Measurements from ENCODE around the gene SUGCT.

Gene SUGCT

DNA sequence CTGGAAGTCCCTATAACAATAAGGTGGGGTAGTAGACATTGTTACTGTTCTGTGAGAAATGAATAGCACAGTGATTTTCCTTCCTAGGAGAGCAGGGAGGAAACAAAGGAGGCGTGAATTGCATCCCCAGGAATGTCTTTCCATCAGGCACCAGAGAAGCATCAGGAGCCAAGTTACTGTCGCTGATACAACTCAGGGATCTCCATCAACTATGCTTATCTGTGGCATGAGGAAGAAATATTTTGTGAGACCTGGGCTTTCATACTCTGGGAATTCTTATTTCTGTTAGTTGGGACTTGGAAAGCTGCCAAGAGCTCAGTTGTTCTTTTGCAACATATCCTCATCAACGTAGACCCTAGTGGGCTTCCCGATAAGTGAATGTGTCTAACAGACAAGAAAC lies 622.3 kb downstream of the SUGCT start:
- DNase-seq (ENCODE audit: low read depth), result no peak
- TF ChIP-seq, protein P1, sequence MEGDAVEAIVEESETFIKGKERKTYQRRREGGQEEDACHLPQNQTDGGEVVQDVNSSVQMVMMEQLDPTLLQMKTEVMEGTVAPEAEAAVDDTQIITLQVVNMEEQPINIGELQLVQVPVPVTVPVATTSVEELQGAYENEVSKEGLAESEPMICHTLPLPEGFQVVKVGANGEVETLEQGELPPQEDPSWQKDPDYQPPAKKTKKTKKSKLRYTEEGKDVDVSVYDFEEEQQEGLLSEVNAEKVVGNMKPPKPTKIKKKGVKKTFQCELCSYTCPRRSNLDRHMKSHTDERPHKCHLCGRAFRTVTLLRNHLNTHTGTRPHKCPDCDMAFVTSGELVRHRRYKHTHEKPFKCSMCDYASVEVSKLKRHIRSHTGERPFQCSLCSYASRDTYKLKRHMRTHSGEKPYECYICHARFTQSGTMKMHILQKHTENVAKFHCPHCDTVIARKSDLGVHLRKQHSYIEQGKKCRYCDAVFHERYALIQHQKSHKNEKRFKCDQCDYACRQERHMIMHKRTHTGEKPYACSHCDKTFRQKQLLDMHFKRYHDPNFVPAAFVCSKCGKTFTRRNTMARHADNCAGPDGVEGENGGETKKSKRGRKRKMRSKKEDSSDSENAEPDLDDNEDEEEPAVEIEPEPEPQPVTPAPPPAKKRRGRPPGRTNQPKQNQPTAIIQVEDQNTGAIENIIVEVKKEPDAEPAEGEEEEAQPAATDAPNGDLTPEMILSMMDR (conservative IDR thresholded peaks at IDR 0.05; ENCODE audit: low read depth, low read length), result no peak
- no peak overlapping the region for H3K4me3 ChIP-seq (ENCODE audit: low read depth, low read length)

DNA sequence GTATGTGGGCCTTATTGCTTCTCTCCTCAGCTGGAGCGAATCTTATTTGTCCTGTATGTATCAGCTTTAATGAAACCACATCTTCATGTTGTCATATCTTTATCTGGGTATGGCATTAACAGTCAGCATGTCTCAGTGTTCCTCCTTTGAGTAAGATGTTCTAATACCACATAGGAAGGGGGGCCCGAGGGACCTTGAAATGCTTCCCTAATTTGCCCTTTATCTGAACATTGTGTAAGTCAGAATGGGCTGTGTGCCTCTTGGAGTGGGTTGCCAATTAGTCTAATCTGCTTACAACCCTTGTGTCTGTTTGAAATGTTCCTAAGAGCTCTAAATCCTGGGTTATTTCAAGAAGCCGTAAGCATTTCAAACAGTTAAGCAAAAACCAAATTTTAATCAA lies 623.8 kb downstream of the SUGCT start:
- no peak overlapping the region for H3K4me3 ChIP-seq (ENCODE audit: low read depth, low read length)
- no peak for DNase-seq (ENCODE audit: low read depth)
- TF ChIP-seq, protein P1 (conservative IDR thresholded peaks at IDR 0.05; ENCODE audit: low read depth, low read length), result no peak

DNA sequence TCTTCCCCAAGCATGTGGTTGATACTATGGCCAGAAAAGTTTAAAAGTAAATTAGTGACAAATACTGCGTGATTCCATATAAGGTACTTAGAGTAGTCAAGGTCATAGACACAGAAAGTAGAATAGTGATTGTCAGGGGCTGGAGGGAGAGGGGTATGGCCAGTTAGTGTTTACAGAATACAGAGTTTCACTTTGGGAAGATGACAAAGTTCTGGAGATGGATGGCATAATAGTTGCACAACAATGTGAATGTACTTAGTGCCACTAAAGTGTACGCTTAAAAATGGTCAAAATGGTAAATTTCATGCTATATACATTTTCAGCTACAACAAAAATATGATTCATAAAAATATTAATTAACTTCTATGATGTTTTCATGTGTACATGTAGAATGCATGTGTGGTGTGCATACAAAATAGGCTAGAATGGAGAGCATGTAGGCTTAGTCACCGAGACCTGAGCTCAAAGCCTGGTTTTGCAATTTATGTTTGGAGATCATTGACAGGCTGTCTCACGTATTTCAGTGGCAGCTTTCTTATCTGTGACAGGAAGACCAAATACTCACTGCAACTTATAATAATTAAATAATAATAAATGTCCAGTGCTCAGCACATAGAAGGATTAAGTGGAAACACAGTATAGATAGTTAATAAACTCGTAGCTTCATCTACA lies 625.6 kb downstream of the SUGCT start:
- H3K4me3 ChIP-seq (ENCODE audit: low read depth, low read length), result no peak overlapping the region
- TF ChIP-seq, protein P1 (conservative IDR thresholded peaks at IDR 0.05; ENCODE audit: low read depth, low read length), result no peak
- no peak for DNase-seq (ENCODE audit: low read depth)

DNA sequence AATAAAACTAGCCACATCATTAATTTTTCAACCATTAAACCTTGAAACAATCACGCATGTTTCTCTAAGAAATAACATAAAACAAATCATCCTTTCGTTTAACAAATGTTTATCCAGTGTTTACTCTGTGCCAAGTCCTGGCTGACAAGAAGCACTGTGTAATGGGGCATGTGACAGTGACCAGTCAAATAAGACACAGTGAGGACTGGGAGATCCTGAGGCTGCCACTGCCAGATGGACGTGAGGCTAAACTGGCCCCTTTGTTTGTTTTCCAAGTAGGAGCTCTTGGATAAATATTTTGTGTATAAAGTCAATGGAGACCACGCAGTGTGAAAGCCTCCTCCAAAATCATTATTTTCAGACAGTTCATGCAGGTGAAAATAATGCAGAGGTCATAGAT lies 626.2 kb downstream of the SUGCT start:
- DNase-seq (ENCODE audit: low read depth), result no peak
- H3K4me3 ChIP-seq (ENCODE audit: low read depth, low read length), result no peak overlapping the region
- TF ChIP-seq, protein P1 (conservative IDR thresholded peaks at IDR 0.05; ENCODE audit: low read depth, low read length), result no peak

DNA sequence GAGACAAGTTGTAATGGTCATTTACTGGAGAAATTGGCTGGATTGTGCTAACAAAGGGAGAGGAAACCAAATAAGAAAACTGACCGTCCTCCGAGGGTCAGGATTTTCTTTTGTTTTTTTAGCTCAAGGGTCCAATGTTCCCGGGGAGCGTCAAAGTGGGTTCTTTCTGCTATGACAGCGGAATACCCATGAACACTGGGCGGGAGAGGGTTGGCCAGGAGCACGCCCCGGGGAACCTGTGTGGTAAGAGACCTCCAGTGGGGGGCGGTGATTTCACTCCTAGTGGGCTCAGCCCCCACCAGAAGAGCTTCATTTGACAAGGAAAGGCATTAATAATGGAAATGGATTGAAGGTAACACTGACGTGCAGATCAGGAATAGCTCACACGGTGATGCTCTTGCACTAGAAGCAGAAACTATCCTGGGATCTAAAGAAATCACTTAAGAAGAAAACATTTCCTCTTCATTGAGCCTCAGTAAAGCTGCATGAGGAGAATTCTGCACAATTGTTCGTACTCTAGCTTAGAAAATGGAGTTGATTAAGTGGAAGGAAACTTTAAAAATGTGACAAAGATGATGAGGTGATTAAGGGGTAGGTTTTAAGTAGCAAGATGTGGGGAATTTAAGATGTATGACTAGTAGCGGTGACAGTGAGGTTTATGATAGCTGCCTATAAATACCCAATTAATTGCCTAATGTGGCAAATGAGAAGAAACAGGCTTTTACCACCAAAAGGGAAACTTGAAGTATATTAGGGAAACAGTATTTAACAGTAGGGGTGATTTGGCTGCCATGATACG lies 627.2 kb downstream of the SUGCT start:
- DNase-seq (ENCODE audit: low read depth), result peak; percentile 62
- no peak overlapping the region for H3K4me3 ChIP-seq (ENCODE audit: low read depth, low read length)
- TF ChIP-seq, protein P1 (conservative IDR thresholded peaks at IDR 0.05; ENCODE audit: low read depth, low read length), result peak; percentile 51

DNA sequence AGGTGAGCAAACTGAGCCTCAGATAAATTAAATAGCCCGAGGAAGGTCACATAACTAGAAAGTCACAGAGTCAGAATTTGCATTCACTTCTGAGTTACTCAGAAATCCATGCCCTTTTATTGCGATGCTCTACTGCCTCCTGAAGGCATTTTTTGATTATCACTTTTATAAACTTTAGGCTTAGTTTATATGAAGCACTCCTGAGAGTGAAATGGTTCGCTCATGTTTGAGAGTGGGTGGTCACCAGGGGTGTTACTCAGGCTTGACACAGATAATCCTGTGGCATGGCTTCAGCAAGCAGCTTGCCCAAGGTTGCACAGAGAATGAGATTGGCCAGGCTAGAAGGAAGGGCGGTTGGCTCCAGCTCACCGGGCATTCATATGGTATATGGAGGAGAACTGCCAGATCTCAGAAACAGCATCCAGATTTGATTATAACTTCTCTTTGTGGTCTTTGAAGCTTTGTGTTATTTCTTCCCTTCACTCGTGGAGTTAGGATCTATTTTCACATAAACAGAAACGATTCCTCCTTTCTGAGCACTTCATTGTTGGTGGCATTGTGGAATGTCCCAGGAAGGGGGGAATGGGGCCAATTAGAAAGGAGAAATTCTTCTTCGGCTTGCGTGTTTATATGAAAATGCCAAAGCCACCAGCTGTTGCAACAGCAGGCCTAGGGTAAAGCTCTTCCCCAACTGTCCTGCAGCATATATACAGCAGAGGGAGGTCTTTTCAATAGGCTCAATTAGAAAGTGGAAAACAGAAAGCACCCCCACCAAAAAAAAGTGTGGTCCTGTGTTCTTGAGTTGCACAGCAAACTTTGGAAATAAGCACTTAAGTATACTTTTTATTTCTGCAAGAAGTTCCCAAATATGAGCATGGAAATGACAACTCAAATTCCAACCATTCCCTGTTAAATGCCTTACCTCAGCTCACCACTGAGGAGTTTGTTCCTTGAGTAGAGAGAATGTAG lies 628.8 kb downstream of the SUGCT start:
- DNase-seq (ENCODE audit: low read depth), result peak; percentile 66
- TF ChIP-seq, protein P1 (conservative IDR thresholded peaks at IDR 0.05; ENCODE audit: low read depth, low read length), result peak; percentile 57
- no peak overlapping the region for H3K4me3 ChIP-seq (ENCODE audit: low read depth, low read length)

Data from choroid plexus epithelial cell (primary cell).